Measurements from ENCODE around the gene KCTD19.

Gene KCTD19

DNA sequence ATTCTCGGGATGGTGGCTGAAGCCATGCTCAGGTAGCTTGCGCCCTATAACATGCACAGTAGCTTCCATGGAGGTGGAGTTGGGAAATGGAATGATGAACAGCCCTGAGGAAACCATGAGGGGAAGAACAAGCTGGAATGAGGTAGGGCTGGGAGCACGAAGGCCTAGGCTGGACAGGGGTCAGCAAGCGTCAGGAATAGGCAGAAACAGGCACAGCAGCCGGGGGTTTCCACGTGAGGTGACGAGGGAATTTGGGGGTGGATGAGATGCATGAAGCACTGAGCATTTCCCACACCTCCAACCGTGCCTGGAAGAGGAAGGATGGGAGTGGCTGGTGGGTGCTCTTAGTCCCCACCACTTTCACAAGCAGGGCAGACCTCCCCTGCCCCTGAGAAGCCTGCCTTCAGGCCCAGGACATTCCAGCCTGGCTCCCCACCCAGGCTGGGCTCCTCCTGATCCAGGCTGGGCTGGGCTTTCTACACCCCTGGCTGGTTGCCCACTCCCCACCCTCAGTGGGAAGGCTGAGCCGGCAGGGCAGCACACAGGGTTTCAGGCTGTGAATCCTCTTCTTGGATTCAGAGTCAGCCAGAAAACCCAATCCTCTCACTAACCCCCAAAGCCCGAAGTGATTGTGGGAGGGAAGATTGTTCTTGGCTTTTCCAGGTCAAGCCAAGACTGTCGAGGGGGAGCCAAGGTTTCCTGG lies 25.3 kb downstream of the KCTD19 start:
- Histone ChIP-seq H3K4me1 (ENCODE audit: control insufficient read depth, insufficient read depth, low read length, unreplicated experiment) (peaks cover 5% of the 10 kb centered on the region), H3K27me3 (ENCODE audit: insufficient read depth, low read length) (no peaks in the 10 kb centered on the region), H2AFZ (ENCODE audit: low read length, unreplicated experiment) (no peak overlapping the region), H3K4me3 (ENCODE audit: low read depth, low read length) (no peak overlapping the region), H3K36me3 (ENCODE audit: insufficient read depth, low read length) (no peaks in the 10 kb centered on the region), H3K79me2 (ENCODE audit: control insufficient read depth, insufficient read depth, low read length, unreplicated experiment) (no peaks in the 10 kb centered on the region), H3K27ac (ENCODE audit: low read depth, low read length) (no peak overlapping the region)

DNA sequence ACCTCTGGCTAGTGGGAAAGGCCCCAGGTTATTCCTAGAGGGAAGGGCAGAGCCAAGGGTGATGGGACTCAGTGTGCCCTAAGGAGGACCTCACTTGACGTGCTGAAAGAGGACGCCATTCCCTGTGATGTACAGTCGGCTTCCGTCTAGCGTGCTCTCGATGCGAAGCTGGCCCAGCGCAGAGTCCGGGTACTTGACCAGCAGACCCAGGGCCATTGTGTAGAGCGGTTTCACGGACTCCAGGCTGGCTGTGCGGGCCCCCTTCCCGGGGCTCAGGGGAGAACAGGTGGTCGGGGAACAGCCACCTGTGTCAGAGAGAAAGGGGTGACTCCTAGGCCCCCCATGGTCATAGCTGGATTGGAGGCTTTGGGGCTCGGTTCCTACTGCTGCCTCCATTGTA lies 27.3 kb downstream of the KCTD19 start:
- peaks cover 6% of the 10 kb centered on the region for H3K4me1 ChIP-seq (ENCODE audit: control insufficient read depth, insufficient read depth, low read length, unreplicated experiment)
- no peaks in the 10 kb centered on the region for H3K79me2 ChIP-seq (ENCODE audit: control insufficient read depth, insufficient read depth, low read length, unreplicated experiment)
- no peak overlapping the region for H3K4me3 ChIP-seq (ENCODE audit: low read depth, low read length)
- H3K27ac ChIP-seq (ENCODE audit: low read depth, low read length): no peak overlapping the region
- no peaks in the 10 kb centered on the region for H3K36me3 ChIP-seq (ENCODE audit: insufficient read depth, low read length)
- H3K27me3 ChIP-seq (ENCODE audit: insufficient read depth, low read length): no peaks in the 10 kb centered on the region
- no peak overlapping the region for H2AFZ ChIP-seq (ENCODE audit: low read length, unreplicated experiment)

DNA sequence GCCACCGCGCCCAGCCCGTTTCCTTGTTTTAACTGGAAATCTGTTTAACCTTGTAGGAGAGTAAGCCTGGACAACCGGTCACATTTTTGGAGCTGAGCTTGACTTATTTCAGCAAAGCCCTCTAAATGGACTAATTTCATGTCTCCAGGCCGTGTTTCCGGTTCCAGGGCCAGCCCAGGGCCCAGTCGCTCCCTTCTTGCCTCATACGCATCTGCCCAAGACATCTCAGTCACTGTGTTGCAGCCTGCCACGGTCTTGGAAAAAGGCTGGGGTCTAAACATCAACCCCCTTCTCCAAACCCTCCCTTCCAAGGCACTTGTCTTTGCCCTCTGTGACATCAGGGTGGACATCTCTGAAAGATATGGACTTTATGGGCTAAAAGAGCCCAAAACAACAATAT lies 28.3 kb downstream of the KCTD19 start:
- H3K36me3 ChIP-seq (ENCODE audit: insufficient read depth, low read length): no peaks in the 10 kb centered on the region
- H3K27me3 ChIP-seq (ENCODE audit: insufficient read depth, low read length): no peaks in the 10 kb centered on the region

DNA sequence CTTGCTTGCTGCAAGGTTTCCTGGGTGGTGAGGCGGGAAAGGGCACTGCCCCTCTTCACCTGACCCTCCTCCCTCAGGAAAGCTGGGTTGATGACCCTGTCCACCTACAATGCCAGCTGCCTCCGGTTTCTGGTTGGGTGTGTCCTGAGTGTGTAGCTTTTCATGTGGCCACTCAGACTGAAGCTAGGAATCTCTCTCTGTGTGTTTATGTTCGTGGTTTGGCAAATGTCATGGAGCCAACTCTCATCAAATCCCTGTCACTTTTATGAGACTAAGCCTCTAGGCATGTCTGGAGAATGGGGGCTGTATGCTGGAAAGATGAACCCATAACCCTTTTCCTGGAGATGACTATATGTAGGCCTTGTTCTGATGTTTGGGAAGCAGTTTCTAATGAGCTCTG lies 30.1 kb downstream of the KCTD19 start:
- Histone ChIP-seq H3K4me3 (ENCODE audit: low read depth, low read length) (no peak overlapping the region), H3K27me3 (ENCODE audit: insufficient read depth, low read length) (no peaks in the 10 kb centered on the region), H3K4me1 (ENCODE audit: control insufficient read depth, insufficient read depth, low read length, unreplicated experiment) (peaks cover 6% of the 10 kb centered on the region), H2AFZ (ENCODE audit: low read length, unreplicated experiment) (no peak overlapping the region), H3K36me3 (ENCODE audit: insufficient read depth, low read length) (no peaks in the 10 kb centered on the region), H3K79me2 (ENCODE audit: control insufficient read depth, insufficient read depth, low read length, unreplicated experiment) (no peaks in the 10 kb centered on the region), H3K27ac (ENCODE audit: low read depth, low read length) (no peak overlapping the region)

More for the DNA sequence above, 28.3 kb downstream of the KCTD19 start:
- H3K4me1 ChIP-seq (ENCODE audit: control insufficient read depth, insufficient read depth, low read length, unreplicated experiment): peaks cover 6% of the 10 kb centered on the region
- H2AFZ ChIP-seq (ENCODE audit: low read length, unreplicated experiment): no peak overlapping the region
- H3K4me3 ChIP-seq (ENCODE audit: low read depth, low read length): no peak overlapping the region
- H3K27ac ChIP-seq (ENCODE audit: low read depth, low read length): no peak overlapping the region
- no peaks in the 10 kb centered on the region for H3K79me2 ChIP-seq (ENCODE audit: control insufficient read depth, insufficient read depth, low read length, unreplicated experiment)

DNA sequence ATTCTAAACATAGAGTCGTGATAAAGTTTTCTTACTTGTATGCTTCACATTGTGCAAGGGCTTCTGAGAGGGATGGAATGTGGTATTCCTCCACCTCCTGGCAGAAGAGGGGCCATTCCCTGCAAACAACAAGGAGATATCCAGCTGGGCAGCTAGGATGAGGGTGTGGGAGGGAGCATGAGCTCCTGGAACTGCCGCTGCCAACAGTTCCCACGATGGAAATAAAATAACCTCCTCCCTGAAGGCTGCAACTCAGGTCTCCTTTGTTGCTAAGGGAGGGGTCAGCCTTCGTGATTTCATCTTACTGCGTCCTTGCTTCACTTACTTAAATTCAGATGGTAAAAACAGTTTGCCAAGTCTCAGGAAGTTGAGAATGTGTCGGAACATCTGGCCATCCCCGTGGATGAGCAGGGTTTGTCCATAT lies 31.6 kb downstream of the KCTD19 start:
- Histone ChIP-seq H2AFZ (ENCODE audit: low read length, unreplicated experiment) (no peak overlapping the region), H3K27ac (ENCODE audit: low read depth, low read length) (no peak overlapping the region), H3K27me3 (ENCODE audit: insufficient read depth, low read length) (no peaks in the 10 kb centered on the region), H3K36me3 (ENCODE audit: insufficient read depth, low read length) (no peaks in the 10 kb centered on the region), H3K4me1 (ENCODE audit: control insufficient read depth, insufficient read depth, low read length, unreplicated experiment) (peaks cover 6% of the 10 kb centered on the region), H3K79me2 (ENCODE audit: control insufficient read depth, insufficient read depth, low read length, unreplicated experiment) (no peaks in the 10 kb centered on the region), H3K4me3 (ENCODE audit: low read depth, low read length) (no peak overlapping the region)

DNA sequence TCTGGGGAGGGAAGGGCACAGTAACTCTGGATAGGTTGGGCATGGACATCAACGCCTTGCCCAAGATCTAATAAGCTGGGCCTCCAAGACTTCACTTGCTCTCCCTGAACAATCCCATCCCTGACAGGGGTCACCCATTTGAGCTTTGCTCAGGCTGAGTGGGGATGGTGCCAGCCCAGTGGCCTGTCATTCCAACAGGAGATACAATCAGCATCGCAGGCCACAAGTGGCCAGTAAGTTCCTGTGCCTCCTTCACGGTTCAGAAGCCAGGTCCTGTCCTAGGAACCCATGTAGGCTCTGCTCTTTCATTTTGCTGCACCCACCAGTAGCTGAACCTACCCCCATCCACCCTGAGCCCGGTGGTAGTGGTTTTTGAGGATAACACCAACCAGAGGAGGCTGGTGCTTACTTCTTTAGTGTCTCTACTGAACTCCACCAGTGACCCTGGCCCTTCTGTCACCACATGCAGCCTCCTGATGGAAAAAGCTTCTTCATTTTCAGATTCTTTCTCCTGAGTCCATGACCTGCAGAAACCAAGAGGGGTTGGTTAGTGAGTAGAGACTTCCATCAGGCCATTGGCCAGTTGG lies 32.3 kb downstream of the KCTD19 start:
- Histone ChIP-seq H3K27me3 (ENCODE audit: insufficient read depth, low read length) (no peaks in the 10 kb centered on the region), H3K36me3 (ENCODE audit: insufficient read depth, low read length) (no peaks in the 10 kb centered on the region), H3K4me3 (ENCODE audit: low read depth, low read length) (no peak overlapping the region), H3K4me1 (ENCODE audit: control insufficient read depth, insufficient read depth, low read length, unreplicated experiment) (peaks cover 6% of the 10 kb centered on the region), H3K27ac (ENCODE audit: low read depth, low read length) (no peak overlapping the region), H3K79me2 (ENCODE audit: control insufficient read depth, insufficient read depth, low read length, unreplicated experiment) (no peaks in the 10 kb centered on the region), H2AFZ (ENCODE audit: low read length, unreplicated experiment) (no peak overlapping the region)

DNA sequence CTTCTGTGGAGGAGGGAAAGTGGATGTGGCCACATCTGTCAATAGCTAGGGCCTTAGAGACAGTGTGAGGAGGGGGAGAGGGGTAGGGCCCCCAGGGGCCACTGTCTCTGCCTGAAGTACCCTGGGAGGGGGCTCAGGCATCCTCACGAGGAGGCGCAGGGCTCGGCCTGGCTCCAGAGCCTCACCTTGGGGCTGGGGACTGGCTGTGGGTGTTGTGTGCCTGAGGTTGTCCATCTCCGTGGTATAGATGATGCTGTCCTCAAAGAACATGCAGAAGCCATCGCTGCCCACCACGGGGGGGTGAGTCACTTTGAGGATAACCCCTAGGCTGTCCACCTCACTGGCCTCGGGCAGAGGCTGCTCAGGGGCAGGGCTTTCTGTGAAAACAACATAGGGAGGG lies 35.1 kb downstream of the KCTD19 start:
- Histone ChIP-seq H3K79me2 (ENCODE audit: control insufficient read depth, insufficient read depth, low read length, unreplicated experiment) (no peaks in the 10 kb centered on the region), H3K4me1 (ENCODE audit: control insufficient read depth, insufficient read depth, low read length, unreplicated experiment) (peaks cover 4% of the 10 kb centered on the region), H3K4me3 (ENCODE audit: low read depth, low read length) (no peak overlapping the region), H3K27me3 (ENCODE audit: insufficient read depth, low read length) (no peaks in the 10 kb centered on the region), H3K27ac (ENCODE audit: low read depth, low read length) (no peak overlapping the region), H2AFZ (ENCODE audit: low read length, unreplicated experiment) (no peak overlapping the region), H3K36me3 (ENCODE audit: insufficient read depth, low read length) (no peaks in the 10 kb centered on the region)

DNA sequence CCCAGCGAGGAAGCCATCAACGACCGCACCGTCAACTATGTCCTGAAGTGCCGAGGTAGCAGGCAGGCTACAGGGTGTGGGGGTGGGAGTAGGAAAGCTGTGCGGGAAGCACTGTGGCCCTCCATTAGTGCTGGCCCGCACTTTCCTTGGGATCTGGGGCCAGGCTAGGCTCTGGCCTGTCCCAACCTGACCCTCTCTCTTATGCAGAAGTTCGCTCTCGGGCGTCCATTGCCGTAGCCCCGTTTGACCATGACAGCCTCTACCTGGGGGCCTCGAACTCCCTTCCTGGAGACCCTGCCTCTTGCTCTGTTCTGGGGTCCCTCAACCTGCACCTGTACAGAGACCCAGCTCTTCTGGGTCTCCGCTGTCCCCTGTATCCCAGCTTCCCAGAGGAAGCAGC lies 38.6 kb downstream of the KCTD19 start:
- H3K4me3 ChIP-seq (ENCODE audit: low read depth, low read length): no peak overlapping the region
- H3K79me2 ChIP-seq (ENCODE audit: control insufficient read depth, insufficient read depth, low read length, unreplicated experiment): no peaks in the 10 kb centered on the region
- H3K27ac ChIP-seq (ENCODE audit: low read depth, low read length): no peak overlapping the region
- no peaks in the 10 kb centered on the region for H3K4me1 ChIP-seq (ENCODE audit: control insufficient read depth, insufficient read depth, low read length, unreplicated experiment)
- H2AFZ ChIP-seq (ENCODE audit: low read length, unreplicated experiment): no peak overlapping the region
- no peaks in the 10 kb centered on the region for H3K27me3 ChIP-seq (ENCODE audit: insufficient read depth, low read length)
- peaks cover 6% of the 10 kb centered on the region; the same call in 1 of the 2 replicates for H3K36me3 ChIP-seq (ENCODE audit: insufficient read depth, low read length)

DNA sequence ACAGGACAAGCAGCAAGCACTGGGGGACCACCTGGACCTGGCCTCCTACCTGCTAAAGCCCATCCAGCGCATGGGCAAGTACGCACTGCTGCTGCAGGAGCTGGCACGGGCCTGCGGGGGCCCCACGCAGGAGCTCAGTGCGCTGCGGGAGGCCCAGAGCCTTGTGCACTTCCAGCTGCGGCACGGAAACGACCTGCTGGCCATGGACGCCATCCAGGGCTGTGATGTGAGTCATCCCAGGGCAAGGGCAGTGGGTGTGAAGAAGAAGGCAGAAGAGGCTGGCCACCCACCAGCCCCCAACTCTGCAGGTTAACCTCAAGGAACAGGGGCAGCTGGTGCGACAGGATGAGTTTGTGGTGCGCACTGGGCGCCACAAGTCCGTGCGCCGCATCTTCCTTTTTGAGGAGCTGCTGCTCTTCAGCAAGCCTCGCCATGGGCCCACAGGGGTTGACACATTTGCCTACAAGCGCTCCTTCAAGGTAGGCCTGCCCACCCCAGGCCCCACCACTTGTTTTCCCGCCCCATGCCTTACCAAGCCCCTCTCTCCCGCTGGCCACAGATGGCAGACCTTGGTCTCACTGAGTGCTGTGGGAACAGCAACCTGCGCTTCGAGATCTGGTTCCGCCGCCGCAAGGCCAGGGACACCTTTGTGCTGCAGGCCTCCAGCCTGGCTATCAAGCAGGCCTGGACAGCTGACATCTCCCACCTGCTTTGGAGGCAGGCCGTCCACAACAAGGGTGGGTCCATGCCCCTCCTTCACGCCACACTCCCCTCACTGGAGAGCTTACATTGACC lies 39.9 kb downstream of the KCTD19 start:
- Histone ChIP-seq H3K79me2 (ENCODE audit: control insufficient read depth, insufficient read depth, low read length, unreplicated experiment) (no peaks in the 10 kb centered on the region), H3K27me3 (ENCODE audit: insufficient read depth, low read length) (no peaks in the 10 kb centered on the region), H3K4me3 (ENCODE audit: low read depth, low read length) (no peak overlapping the region), H2AFZ (ENCODE audit: low read length, unreplicated experiment) (no peak overlapping the region), H3K36me3 (ENCODE audit: insufficient read depth, low read length) (peaks cover 13% of the 10 kb centered on the region; the same call in 1 of the 2 replicates), H3K4me1 (ENCODE audit: control insufficient read depth, insufficient read depth, low read length, unreplicated experiment) (no peaks in the 10 kb centered on the region), H3K27ac (ENCODE audit: low read depth, low read length) (no peak overlapping the region)

DNA sequence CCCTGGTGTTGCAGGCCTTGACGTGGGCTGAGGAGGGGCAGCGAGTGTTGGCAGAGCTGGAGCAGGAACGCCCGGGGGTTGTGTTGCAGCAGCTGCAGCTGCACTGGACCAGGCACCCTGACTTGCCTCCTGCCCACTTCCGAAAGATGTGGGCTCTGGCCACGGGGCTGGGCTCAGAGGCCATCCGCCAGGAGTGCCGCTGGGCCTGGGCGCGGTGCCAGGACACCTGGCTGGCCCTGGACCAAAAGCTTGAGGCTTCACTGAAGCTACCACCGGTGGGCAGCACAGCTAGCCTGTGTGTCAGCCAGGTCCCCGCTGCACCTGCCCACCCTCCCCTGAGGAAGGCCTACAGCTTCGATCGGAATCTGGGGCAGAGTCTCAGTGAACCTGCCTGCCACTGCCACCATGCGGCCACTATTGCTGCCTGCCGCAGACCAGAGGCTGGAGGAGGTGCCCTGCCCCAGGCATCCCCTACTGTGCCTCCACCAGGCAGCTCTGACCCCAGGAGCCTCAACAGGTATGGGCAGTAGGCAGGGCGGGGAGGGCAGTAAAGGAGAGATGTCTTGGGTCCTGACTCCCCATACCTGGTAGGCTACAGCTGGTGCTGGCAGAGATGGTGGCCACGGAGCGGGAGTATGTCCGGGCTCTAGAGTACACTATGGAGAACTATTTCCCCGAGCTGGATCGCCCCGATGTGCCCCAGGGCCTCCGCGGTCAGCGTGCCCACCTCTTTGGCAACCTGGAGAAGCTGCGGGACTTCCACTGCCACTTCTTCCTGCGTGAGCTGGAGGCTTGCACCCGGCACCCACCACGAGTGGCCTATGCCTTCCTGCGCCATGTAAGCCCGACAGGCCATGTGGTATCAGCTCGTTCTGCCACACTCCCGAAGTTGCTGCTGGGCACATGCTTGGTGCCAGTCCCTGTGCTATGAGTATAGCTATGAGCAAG lies 41.6 kb downstream of the KCTD19 start:
- H3K27ac ChIP-seq (ENCODE audit: low read depth, low read length): no peak overlapping the region
- peaks cover 7% of the 10 kb centered on the region for H3K79me2 ChIP-seq (ENCODE audit: control insufficient read depth, insufficient read depth, low read length, unreplicated experiment)
- H3K36me3 ChIP-seq (ENCODE audit: insufficient read depth, low read length): peaks cover 13% of the 10 kb centered on the region; the same call in 1 of the 2 replicates

More for the DNA sequence above, 41.6 kb downstream of the KCTD19 start:
- Histone ChIP-seq H3K27me3 (ENCODE audit: insufficient read depth, low read length) (no peaks in the 10 kb centered on the region), H3K4me3 (ENCODE audit: low read depth, low read length) (no peak overlapping the region), H2AFZ (ENCODE audit: low read length, unreplicated experiment) (no peak overlapping the region), H3K4me1 (ENCODE audit: control insufficient read depth, insufficient read depth, low read length, unreplicated experiment) (peaks cover 7% of the 10 kb centered on the region)
